Subcutaneous abdominal adipose tissue (tissue), 5 donors: ENCODE data around the gene OPCML.

Experiments used
- H3K27ac ChIP-seq: one replicate; pipeline ENCODE4 v1.7.0; 2013; ENCODE audit warnings: low read depth, mild to moderate bottlenecking, inconsistent platforms, low read length, moderate library complexity
- H3K27me3 ChIP-seq, 5 donors: one replicate each; pipeline ENCODE4 v1.7.0; 2013; ENCODE audit warnings: low read length in 5 of 5, inconsistent platforms in 1 of 5; ENCODE audit not compliant: control insufficient read depth in 5 of 5, insufficient read depth in 4 of 5
- H3K36me3 ChIP-seq, 5 donors: one replicate each; pipeline ENCODE4 v1.7.0; 2013; ENCODE audit warnings: low read length in 5 of 5; ENCODE audit not compliant: control insufficient read depth in 5 of 5, insufficient read depth in 5 of 5
- H3K4me1 ChIP-seq, 5 donors: one replicate each; pipeline ENCODE4 v1.7.0; 2013; ENCODE audit warnings: low read length in 5 of 5, mild to moderate bottlenecking in 3 of 5, moderate library complexity in 1 of 5; ENCODE audit not compliant: control insufficient read depth in 5 of 5, insufficient read depth in 5 of 5
- H3K4me3 ChIP-seq, 5 donors: one replicate each; pipeline ENCODE4 v1.7.0; 2013; ENCODE audit warnings: low read length in 5 of 5, low read depth in 1 of 5
- H3K9ac ChIP-seq, 5 donors: one replicate each; pipeline ENCODE4 v1.7.0; 2013; ENCODE audit warnings: low read length in 5 of 5, mild to moderate bottlenecking in 4 of 5, moderate library complexity in 3 of 5
- H3K9me3 ChIP-seq, 5 donors: one replicate each; pipeline ENCODE4 v1.7.0; 2013; ENCODE audit warnings: low read length in 5 of 5; ENCODE audit not compliant: control insufficient read depth in 5 of 5
- donor health status: healthy.
- donor health status: healthy.
- donor health status: healthy.
- donor health status: healthy.
- donor health status: healthy.

OPCML gene

GRCh38 chr11:133133050-133133449, 399.3 kb downstream of the OPCML start:
- H3K4me3 ChIP-seq = no peak overlapping the region
- no peak overlapping the region for H3K9ac ChIP-seq
- H3K27me3 ChIP-seq = peaks cover 0 to 2% (median 0%) of the 10 kb centered on the region in 5 donors

DNA sequence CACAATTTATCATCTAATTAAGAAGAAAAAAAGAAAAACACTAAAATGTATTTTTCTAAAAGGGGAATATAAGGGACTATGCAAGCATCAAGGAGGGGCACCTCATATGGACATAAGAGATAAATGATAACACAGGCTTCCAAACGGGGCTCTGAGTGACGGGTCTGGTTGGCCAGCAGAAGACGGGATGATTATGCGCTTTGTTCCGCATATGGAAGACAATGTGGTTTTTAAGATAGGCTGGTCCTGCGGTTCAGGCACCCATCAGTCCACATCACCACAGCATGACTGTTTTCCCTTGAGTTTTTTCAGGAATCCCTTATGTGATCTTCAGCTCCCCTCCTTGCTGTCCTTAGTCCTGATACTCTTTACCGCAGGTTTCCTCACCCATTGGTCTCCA, 404.6 kb downstream of the OPCML start:
- Histone ChIP-seq H3K9ac (no peak overlapping the region), H3K27me3 (peaks cover 0 to 9% (median 3%) of the 10 kb centered on the region in 5 donors), H3K27ac (no peak overlapping the region), H3K9me3 (no peaks in the 10 kb centered on the region), H3K4me1 (peaks cover 0 to 6% (median 0%) of the 10 kb centered on the region in 5 donors), H3K4me3 (no peak overlapping the region), H3K36me3 (no peaks in the 10 kb centered on the region)

More at GRCh38 chr11:133133050-133133449, 399.3 kb downstream of the OPCML start:
- Histone ChIP-seq H3K4me1 (peaks cover 0 to 6% (median 0%) of the 10 kb centered on the region in 5 donors), H3K9me3 (no peaks in the 10 kb centered on the region), H3K27ac (no peak overlapping the region), H3K36me3 (no peaks in the 10 kb centered on the region)

DNA sequence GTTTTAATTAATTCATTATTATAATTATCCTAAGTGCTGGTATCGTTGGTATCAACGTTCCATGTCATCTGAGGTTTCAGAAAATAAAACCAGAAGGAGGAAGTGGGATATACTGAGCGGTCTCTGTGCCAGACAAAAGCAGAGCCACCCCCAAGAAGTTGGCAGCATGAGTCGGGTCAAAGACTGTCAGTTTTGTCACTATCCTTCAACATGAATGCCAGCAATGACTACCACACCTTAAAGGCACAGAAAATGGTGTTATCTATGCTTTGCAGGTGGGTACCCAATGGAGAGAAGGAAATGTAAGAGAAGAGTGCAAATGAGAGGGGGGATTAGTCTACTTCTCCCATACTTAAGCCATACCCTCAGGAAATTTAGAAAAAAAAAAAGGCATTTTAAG, 408.5 kb downstream of the OPCML start:
- H3K27ac ChIP-seq = no peak overlapping the region
- H3K9me3 ChIP-seq = no peaks in the 10 kb centered on the region
- no peaks in the 10 kb centered on the region for H3K36me3 ChIP-seq
- no peak overlapping the region for H3K4me3 ChIP-seq
- H3K9ac ChIP-seq = no peak overlapping the region
- no peaks in the 10 kb centered on the region for H3K4me1 ChIP-seq
- peaks cover 0 to 9% (median 5%) of the 10 kb centered on the region in 5 donors for H3K27me3 ChIP-seq

GRCh38 chr11:133123366-133123765, 408.9 kb downstream of the OPCML start:
- H3K4me1 ChIP-seq = no peaks in the 10 kb centered on the region
- no peak overlapping the region for H3K27ac ChIP-seq
- H3K36me3 ChIP-seq = no peaks in the 10 kb centered on the region
- H3K9me3 ChIP-seq = no peaks in the 10 kb centered on the region
- peaks cover 0 to 9% (median 5%) of the 10 kb centered on the region in 5 donors for H3K27me3 ChIP-seq
- H3K4me3 ChIP-seq = no peak overlapping the region
- H3K9ac ChIP-seq = no peak overlapping the region

DNA sequence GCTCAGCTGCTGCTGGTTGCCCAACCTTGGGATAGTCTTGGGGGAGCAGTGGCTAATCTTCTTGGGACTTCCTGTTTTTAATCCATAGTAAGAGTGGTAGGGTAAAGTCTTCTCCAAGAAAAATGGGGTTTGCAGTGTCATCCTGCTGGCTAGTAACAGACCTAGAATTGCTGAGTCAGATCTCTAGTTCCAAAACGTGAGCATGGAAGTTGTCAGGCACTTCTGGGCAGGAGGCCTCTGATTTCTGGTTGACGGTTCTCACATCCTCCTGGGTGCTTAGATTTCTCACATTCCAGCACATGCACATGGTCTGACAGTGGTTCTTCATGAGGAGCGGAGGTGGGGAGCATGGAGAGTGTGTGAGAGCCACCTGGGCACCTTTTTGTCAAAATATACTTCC, 410.0 kb downstream of the OPCML start:
- no peak overlapping the region for H3K4me3 ChIP-seq
- H3K9ac ChIP-seq = no peak overlapping the region
- H3K36me3 ChIP-seq = no peaks in the 10 kb centered on the region

DNA sequence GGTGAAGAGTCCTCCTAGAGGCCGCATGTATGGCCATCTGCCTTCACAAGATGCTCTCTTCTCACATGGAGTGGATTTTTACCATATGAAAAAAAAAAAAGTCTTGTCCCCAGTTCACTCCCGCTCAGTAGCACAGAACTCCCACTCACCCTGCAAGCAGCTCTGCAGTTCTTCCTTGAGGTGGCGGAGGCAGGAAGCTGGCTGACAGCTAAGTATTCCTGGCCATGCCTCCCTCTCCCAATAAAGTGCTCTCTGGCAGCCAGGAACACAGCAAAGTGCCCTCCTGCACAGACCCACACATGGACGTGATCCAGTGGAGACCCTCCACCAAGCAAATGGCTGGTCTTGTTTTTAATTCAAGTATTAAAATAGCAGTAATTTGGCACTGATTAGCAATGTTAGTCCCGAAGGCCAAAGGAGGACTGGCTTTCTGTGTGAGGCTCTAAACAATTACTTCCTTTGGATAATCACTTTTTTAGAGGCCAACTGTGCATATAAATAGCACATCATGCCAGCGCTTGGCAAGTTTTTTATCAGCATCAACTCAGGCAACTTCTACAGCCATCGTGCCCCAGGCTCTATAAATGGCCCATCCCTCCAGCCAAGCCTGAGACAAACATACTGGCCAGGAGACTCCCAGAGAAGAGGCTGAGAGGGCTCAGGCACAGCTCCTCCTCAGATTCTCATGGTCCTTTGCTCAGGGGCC, 413.6 kb downstream of the OPCML start:
- Histone ChIP-seq H3K36me3 (no peaks in the 10 kb centered on the region), H3K4me1 (no peaks in the 10 kb centered on the region), H3K27ac (no peak overlapping the region), H3K9ac (no peak overlapping the region), H3K9me3 (no peaks in the 10 kb centered on the region), H3K27me3 (peaks cover 0 to 4% (median 0%) of the 10 kb centered on the region in 5 donors), H3K4me3 (no peak overlapping the region)

More for the DNA sequence above, 410.0 kb downstream of the OPCML start:
- Histone ChIP-seq H3K9me3 (no peaks in the 10 kb centered on the region), H3K27me3 (peaks cover 0 to 9% (median 5%) of the 10 kb centered on the region in 5 donors), H3K27ac (no peak overlapping the region), H3K4me1 (no peaks in the 10 kb centered on the region)

DNA sequence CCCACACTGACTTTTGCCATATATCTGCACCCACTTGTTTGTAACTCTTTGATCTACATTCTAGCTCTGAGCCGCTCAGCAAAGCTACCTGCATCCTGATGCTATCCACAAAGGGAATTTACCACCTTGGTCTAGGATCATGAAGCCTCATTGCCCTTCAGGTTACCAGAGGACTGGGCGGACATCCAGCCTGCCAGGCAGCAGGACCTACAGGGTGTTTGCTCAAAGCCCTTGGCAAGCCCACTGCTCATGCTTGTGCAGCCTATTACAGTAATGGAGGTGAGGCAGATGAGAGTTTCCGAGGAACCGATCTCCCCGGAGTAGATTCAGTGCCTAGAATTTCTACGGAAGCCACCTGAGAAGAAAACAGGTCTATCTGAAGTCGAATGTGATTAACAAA, 417.2 kb downstream of the OPCML start:
- Histone ChIP-seq H3K9ac (no peak overlapping the region), H3K27ac (no peak overlapping the region), H3K9me3 (peaks cover 0 to 3% (median 0%) of the 10 kb centered on the region in 5 donors), H3K36me3 (no peaks in the 10 kb centered on the region), H3K27me3 (peaks cover 0 to 5% (median 0%) of the 10 kb centered on the region in 5 donors), H3K4me1 (no peaks in the 10 kb centered on the region), H3K4me3 (no peak overlapping the region)

DNA sequence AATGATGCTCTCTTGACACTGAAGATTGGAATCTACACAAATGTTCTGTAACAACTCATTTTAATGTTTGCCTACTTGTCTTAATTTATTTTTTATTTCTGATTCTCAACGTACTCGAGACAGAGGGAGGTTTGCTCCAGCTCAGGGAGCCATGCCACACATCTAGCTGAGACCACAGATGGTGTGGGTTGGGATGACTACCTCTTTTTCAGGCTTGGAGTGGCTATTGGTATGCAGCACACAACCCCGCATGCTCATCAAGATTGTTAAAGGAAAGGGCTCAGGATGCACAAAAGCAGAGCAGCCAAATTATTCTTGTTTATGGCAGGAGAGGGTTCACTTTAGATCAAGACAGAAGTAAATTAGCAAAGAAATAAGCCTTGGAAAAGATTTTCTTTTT, 424.5 kb downstream of the OPCML start:
- H3K4me1 ChIP-seq = no peaks in the 10 kb centered on the region
- H3K9ac ChIP-seq = no peak overlapping the region
- no peak overlapping the region for H3K27ac ChIP-seq
- H3K27me3 ChIP-seq = peaks cover 0 to 4% (median 0%) of the 10 kb centered on the region in 5 donors
- peaks cover 0 to 3% (median 0%) of the 10 kb centered on the region in 5 donors for H3K9me3 ChIP-seq
- no peaks in the 10 kb centered on the region for H3K36me3 ChIP-seq
- no peak overlapping the region for H3K4me3 ChIP-seq

GRCh38 chr11:133107136-133107535, 425.2 kb downstream of the OPCML start:
- no peak overlapping the region for H3K4me3 ChIP-seq
- no peak overlapping the region for H3K27ac ChIP-seq
- no peaks in the 10 kb centered on the region for H3K4me1 ChIP-seq
- no peaks in the 10 kb centered on the region for H3K36me3 ChIP-seq
- H3K9ac ChIP-seq = no peak overlapping the region
- no peaks in the 10 kb centered on the region for H3K27me3 ChIP-seq
- no peaks in the 10 kb centered on the region for H3K9me3 ChIP-seq

- Histone ChIP-seq H3K4me3 (no peak overlapping the region), H3K9me3 (no peaks in the 10 kb centered on the region), H3K27me3 (no peaks in the 10 kb centered on the region), H3K9ac (no peak overlapping the region), H3K36me3 (no peaks in the 10 kb centered on the region), H3K27ac (no peak overlapping the region), H3K4me1 (no peaks in the 10 kb centered on the region)
These were observed 425.9 kb downstream of the OPCML start for GRCh38 chr11:133106417-133106816.
